ENCODE data around the gene TUT4. TPM values are rescaled to one million over a fixed set of nuclear protein-coding genes. Genes with fewer than 3 reads are reported as not detected.

Gene TUT4
- total RNA-seq, 1 experiment from 2014 or later: 67.4 TPM

- intact Hi-C loops (cut with micrococcal nuclease; ENCODE audit: unreplicated experiment) (no loop called here), in situ Hi-C loops (cut with HindIII; ENCODE audit: low pct_unique_long_range_greater_than_20kb, low sequenced_read_pairs) (no loop called here)
- ChIA-PET CTCF (no interaction called here), POLR2A (no interaction called here)
- BruUV-seq (replicated peaks): no TSS peak
- Histone ChIP-seq H3K9me3 (ENCODE audit: control insufficient read depth, insufficient read depth, low read depth, low read length) (peaks cover 13% of the 10 kb centered on the region; the same call in 1 of the 2 replicates), H3K4me1 (ENCODE audit: control insufficient read depth, insufficient read depth, low read length) (no peaks in the 10 kb centered on the region), H3K27me3 (ENCODE audit: control insufficient read depth, insufficient read depth, low read length) (no peaks in the 10 kb centered on the region), H3K36me3 (ENCODE audit: control insufficient read depth, insufficient read depth, low read length) (no peaks in the 10 kb centered on the region), H3K4me3 (ENCODE audit: low read depth in 2 of 2, low read length in 2 of 2) (no peak overlapping the region), H3K27ac (ENCODE audit: low read length) (no peak overlapping the region)
- no peak for ATAC-seq
- DNase-seq (ENCODE audit: low read depth, low spot score): no peak
- TF ChIP-seq POLR2AphosphoS5 (IDR thresholded peaks at IDR 0.05; ENCODE audit: low read depth, low read length): no peak
- TF ChIP-seq REST (IDR thresholded peaks at IDR 0.05; ENCODE audit: insufficient read depth in 1 of 2, low read depth in 2 of 2, low read length in 1 of 2): no peak
- TF ChIP-seq TCF7L2 (IDR thresholded peaks at IDR 0.05; ENCODE audit: low read depth, low read length): no peak
- no peak for TF ChIP-seq CTCF (IDR thresholded peaks at IDR 0.05)
- no peak for TF ChIP-seq SIN3A (IDR thresholded peaks at IDR 0.05; ENCODE audit: borderline replicate concordance, insufficient read depth, low read depth, low read length)
Observed at GRCh38 chr1:52533713-52534112, 19.2 kb downstream of the TUT4 start.

DNA sequence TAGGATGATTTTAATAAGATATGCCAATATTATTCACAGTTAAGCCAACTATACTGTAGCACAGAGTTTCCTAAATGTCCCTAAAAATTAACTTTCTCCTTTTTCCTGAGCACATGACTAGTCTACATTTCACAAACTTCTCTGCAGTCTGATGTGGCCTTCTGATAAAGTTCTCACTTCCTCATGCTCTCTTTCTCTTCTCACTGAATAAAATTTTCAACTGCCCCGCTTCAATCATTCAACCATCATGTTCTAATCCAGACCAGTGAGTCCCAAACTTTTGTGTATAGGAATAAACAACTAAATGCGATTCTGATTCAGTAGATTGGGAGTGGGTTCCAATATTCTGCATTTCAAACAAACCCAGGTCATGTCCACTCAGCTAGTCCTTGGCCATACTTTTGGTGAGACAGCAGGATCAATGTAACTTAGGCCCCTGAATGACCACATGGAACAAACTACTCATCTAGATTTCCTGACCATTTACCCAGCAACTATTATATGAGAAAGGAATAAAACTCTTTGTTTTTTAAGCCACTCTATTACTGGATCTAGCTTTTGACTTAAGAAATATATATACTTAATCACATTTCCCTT lies 20.1 kb downstream of the TUT4 start:
- intact Hi-C loops (cut with micrococcal nuclease; ENCODE audit: unreplicated experiment): no loop called here

More for the DNA sequence above, 20.1 kb downstream of the TUT4 start:
- H3K36me3 ChIP-seq (ENCODE audit: control insufficient read depth, insufficient read depth, low read length): no peaks in the 10 kb centered on the region
- no peaks in the 10 kb centered on the region for H3K27me3 ChIP-seq (ENCODE audit: control insufficient read depth, insufficient read depth, low read length)
- in situ Hi-C loops (cut with HindIII; ENCODE audit: low pct_unique_long_range_greater_than_20kb, low sequenced_read_pairs): no loop called here
- peaks cover 13% of the 10 kb centered on the region; the same call in 1 of the 2 replicates for H3K9me3 ChIP-seq (ENCODE audit: control insufficient read depth, insufficient read depth, low read depth, low read length)
- no peak for ATAC-seq
- BruUV-seq (replicated peaks): TSS peak; percentile 20
- CTCF ChIA-PET: no interaction called here
- POLR2A ChIA-PET: interaction anchor here (0.6 kb wide), 1 partner anchor 8 kb away, joined by 7 read pairs; no protein-coding TSS in a partner anchor
- H3K4me1 ChIP-seq (ENCODE audit: control insufficient read depth, insufficient read depth, low read length): no peaks in the 10 kb centered on the region
- no peak for DNase-seq (ENCODE audit: low read depth, low spot score)
- no peak for TF ChIP-seq SIN3A (IDR thresholded peaks at IDR 0.05; ENCODE audit: borderline replicate concordance, insufficient read depth, low read depth, low read length)
- TF ChIP-seq CTCF (IDR thresholded peaks at IDR 0.05): no peak
- TF ChIP-seq POLR2AphosphoS5 (IDR thresholded peaks at IDR 0.05; ENCODE audit: low read depth, low read length): no peak
- TF ChIP-seq REST (IDR thresholded peaks at IDR 0.05; ENCODE audit: insufficient read depth in 1 of 2, low read depth in 2 of 2, low read length in 1 of 2): no peak
- no peak for TF ChIP-seq TCF7L2 (IDR thresholded peaks at IDR 0.05; ENCODE audit: low read depth, low read length)
- no peak overlapping the region for H3K4me3 ChIP-seq (ENCODE audit: low read depth in 2 of 2, low read length in 2 of 2)
- H3K27ac ChIP-seq (ENCODE audit: low read length): no peak overlapping the region

Measured in Panc1 (cell line).